GM19452 (cell line): Measurements from ENCODE around the gene CEP192.
"Not testable (repeated sequence)": the region's sequence is repeated elsewhere in the genome, so short reads cannot be mapped to it uniquely, and the experiment has no call there.

Source experiments
- ATAC-seq: cut with Tn5 transposase; IDR thresholded peaks from one replicate; pipeline ENCODE4 v1.9.1; 2021; ENCODE audit not compliant: unreplicated experiment

Gene CEP192

DNA sequence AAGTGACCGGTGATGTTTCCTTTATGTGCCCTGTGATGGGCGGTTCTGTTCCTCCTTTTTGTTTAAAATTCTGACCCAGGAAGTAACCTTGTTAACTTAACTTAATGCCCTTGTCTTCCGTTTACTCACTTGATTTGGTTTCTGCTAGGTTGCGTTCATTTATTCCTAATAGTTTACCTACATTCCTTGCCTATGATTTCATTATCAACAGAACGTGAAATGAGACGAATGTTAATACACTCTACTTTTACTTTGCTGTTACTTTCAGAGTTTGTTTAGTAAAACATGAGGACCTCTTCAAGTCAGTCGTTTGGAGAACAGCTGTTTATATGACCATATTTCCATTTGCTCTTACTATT lies 638 bp downstream of the CEP192 start:
- ATAC-seq: no peak

DNA sequence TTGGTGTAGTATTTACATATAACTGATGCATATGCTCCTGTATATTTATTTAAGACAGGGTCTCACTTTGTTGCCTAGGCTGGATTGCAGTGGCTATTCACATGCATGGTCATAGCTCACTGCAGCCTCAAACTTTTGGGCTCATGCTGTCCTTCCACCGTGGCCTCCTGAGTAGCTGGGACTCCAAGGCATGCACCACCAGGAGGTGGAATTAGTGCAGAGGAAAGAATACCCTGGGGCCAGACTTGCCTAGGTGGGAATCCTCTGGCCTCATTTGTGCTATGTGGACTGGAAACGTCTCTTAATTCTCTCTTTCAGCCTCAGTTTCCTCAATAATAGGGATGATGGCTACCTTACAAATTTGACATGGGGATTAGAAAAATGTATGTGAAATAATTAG lies 2.3 kb downstream of the CEP192 start:
- no peak for ATAC-seq

DNA sequence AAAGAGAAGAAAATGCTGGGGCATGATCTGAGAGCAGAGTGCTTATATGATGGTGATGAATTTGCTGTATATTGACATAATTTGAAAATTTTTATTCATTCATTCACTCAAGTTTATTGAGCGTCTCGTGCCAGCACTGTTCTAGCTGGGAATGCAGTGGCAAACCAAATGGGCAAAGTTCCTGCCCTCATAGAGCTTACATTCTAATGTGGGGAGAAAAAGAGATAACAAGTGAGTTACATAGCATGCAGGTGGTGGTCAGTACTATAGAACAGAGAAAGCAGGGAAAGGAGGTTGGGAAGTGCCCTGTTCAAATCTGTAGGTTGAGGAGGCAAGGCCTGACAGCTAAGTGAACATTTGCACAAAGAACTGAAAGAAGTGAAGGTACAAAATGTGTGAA lies 4.3 kb downstream of the CEP192 start:
- ATAC-seq: no peak

DNA sequence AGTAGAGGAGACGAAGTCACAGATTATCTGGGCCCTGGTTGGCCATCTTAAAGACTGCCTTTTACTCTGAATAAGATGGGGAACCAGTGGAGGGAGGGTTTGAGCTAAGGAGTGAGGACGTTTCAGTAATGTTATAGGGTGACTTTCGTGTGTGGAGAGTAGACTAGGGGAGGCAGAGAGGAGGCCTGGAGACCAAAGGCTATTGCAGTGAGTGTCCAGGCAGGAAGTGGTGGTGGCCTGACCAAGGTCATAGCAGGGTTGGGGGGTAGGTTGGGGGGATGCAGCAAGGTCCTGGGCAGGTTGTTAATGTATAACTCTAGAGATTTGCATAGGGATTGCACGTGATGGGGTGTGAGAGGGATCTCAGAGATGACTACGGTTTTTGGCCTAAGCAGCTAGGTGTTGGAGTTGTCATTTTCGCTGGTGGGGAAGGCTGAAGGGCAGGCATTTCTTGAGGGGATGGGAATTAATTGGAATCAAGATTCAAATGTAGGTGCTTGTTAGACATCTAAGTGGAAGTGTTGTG lies 4.9 kb downstream of the CEP192 start:
- no peak for ATAC-seq

GRCh38 chr18:12996661-12997292 lies 5.6 kb downstream of the CEP192 start:
- no peak for ATAC-seq

DNA sequence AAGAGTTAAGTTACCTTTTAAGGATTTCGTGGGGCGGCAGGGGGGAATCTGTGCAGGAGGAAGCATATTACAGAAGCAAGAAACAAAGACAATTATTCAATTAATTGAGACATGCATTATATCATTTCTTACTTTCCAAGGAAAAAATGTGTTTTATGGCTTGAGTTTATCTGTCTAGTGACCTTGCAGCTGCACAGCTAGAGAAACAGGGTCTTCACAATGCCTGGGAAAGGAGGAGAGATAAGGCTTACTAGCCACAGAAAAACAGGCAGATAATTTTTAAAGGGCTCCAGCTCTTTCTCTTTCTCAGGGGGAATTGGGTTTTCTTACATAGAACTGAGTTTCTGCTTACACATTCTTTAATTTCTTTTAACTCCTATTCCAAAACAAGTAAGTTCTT lies 6.2 kb downstream of the CEP192 start:
- ATAC-seq: not testable (repeated sequence)

- ATAC-seq: no peak
Measured at GRCh38 chr18:12998332-12999060, 7.3 kb downstream of the CEP192 start.

DNA sequence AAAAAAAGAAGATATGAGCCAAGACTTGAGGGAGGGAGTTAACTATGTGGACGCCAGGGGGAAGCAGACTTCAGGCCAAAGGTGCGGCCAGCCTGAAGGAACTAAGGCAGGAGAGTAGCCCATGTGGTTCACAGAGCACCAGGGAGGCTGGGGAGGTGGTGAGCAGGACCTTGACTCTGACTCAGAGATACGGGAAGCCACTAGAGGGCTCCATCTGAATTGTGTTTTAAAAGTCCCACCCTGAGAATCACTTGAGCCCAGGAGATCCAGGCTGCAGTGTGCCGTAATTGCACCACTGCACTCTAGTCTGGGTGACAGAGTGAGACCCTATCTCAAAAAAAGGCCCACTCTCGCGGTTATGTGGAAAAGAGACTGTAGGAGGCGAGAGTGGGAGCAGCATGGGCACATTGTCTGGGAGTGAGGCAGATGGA lies 12.3 kb downstream of the CEP192 start:
- ATAC-seq: no peak

DNA sequence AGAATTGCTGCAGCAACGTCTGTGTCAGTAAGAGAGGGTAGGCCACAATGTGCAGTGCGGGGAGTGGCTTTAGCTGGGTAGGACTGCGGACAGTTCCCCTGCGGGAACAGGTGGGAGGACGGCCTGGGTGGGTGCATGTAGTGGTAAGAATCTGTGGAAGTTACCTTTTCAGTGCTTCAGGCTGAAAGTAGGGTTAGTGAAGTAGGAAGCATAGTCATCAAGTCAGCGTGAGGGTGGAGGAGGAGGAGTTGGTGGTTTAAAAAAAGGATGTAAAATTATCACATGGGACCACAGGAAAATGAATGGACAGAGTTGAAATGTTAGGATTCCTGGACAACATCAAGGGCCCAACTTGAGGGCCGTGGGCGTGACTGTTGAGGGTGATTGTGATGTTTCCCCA lies 13.2 kb downstream of the CEP192 start:
- no peak for ATAC-seq

- ATAC-seq: no peak
Measured at GRCh38 chr18:13005289-13005688, 14.1 kb downstream of the CEP192 start.

GRCh38 chr18:13006531-13007247 lies 15.5 kb downstream of the CEP192 start:
- ATAC-seq: no peak

DNA sequence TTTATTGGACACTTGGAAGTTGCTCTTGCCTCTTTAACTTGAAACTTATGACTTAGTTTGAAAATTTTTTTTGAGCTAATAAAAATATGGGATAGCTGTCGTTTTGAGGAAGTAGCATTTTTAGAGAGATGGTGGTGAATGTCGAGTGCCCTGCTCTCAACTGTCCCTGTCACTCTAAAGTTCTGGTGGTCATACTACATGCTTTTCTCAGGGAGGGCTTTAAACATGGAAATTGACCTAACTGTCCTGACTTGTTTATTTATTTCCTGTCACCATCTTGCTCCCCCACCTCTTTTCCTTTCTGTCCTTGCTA lies 16.0 kb downstream of the CEP192 start:
- ATAC-seq: no peak

- ATAC-seq: no peak
Measured at GRCh38 chr18:13011719-13012118, 20.6 kb downstream of the CEP192 start.

GRCh38 chr18:13014232-13014631 lies 23.1 kb downstream of the CEP192 start:
- ATAC-seq: no peak

- ATAC-seq: no peak
Measured at GRCh38 chr18:13014818-13015217, 23.7 kb downstream of the CEP192 start.

- ATAC-seq: no peak
Measured at GRCh38 chr18:13017247-13017875, 26.2 kb downstream of the CEP192 start.

GRCh38 chr18:13018374-13018773 lies 27.2 kb downstream of the CEP192 start:
- ATAC-seq: no peak

GRCh38 chr18:13019301-13019700 lies 28.1 kb downstream of the CEP192 start:
- no peak for ATAC-seq

GRCh38 chr18:13022644-13023043 lies 31.5 kb downstream of the CEP192 start:
- no peak for ATAC-seq

- no peak for ATAC-seq
Measured at GRCh38 chr18:13025233-13025632, 34.1 kb downstream of the CEP192 start.

GRCh38 chr18:13026583-13027270 lies 35.6 kb downstream of the CEP192 start:
- ATAC-seq: no peak
